Esophagus muscularis mucosa (tissue), 3 donors: ENCODE data around the gene CLEC16A.

Experiments used
- CTCF ChIP-seq, 3 experiments: fragments of 200-600 bp in 2 of 3; fragments of 450-650 bp in 1 of 3; sonication (generic) in 2 of 3; IDR thresholded peaks; one replicate each; pipeline ENCODE4 v1.5.1; 2017 to 2019; ENCODE audit warnings: antibody characterized with exemption in 3 of 3, mild to moderate bottlenecking in 2 of 3, moderate library complexity in 1 of 3
- POLR2A ChIP-seq: fragments of 450-650 bp; IDR thresholded peaks from one replicate; pipeline ENCODE4 v1.6.1; 2017; ENCODE audit warnings: antibody characterized with exemption, moderate library complexity, mild to moderate bottlenecking, low read depth
- POLR2AphosphoS5 ChIP-seq, 2 donors: sonication (generic); formaldehyde crosslinking; IDR thresholded peaks; one replicate each; pipeline ENCODE4 v1.6.1; 2017; ENCODE audit warnings: antibody characterized with exemption in 2 of 2

- no peak for TF ChIP-seq POLR2A
- no peak for TF ChIP-seq POLR2AphosphoS5 (IDR thresholded peaks at IDR 0.05)
- TF ChIP-seq CTCF (IDR thresholded peaks at IDR 0.05) = no peak
These were observed 46.0 kb downstream of the CLEC16A start for GRCh38 chr16:10990378-10990777.
